IMR-90 (cell line): ENCODE results near the gene ELOVL1. TPM values are rescaled to one million over a fixed set of nuclear protein-coding genes. Genes with fewer than 3 reads are reported as not detected.

Experiments used
- microRNA-seq, 2 experiments: library from miRNA; stranded (forward) in 1 of 2; unstranded in 1 of 2; fragments of 10-50 nt in 1 of 2; fragments of <30 nt in 1 of 2; gene quantifications in 1 of 2; microRNA quantifications in 1 of 2; one replicate each; pipeline versions ENCODE3 to v1.1.0; 2013 to 2020; ENCODE audit not compliant: insufficient read depth in 1 of 2, insufficient read length in 1 of 2, unreplicated experiment in 1 of 2
- polyA plus RNA-seq, 3 experiments: library from polyadenylated mRNA; depleted of rRNA; stranded (reverse); fragments of >200 nt; gene quantifications; 2 replicates each; pipeline ENCODE4 v1.2.3, GENCODE V29; 2012; ENCODE audit warnings: low replicate concordance in 1 of 3
- total RNA-seq: library from RNA; depleted of rRNA; stranded (reverse); fragments of >200 nt; gene quantifications from 2 replicates; pipeline ENCODE4 v1.2.3, GENCODE V29; 2012; rRNA removed

The ELOVL1 gene
- total and polyA plus RNA-seq, 2 of the 4 experiments (the other 2 are of a cell fraction): 88.9 to 211 TPM

Small RNAs within 50 kb of the gene (microRNA-seq; reads per million reads assigned to microRNA genes)
- 2.9 reads per million for gene MIR6734 (ENCODE audit: unreplicated experiment)

Other genes starting within 250 kb of the ELOVL1 start
- 135 and 173 TPM in 2 replicates for gene EBNA1BP2, start 195.7 kb downstream of the ELOVL1 start, total RNA-seq
- gene EBNA1BP2, start 195.7 kb downstream of the ELOVL1 start, polyA plus RNA-seq (2012; rRNA removed): 79.0 and 82.8 TPM in 2 replicates
- gene CFAP57, start 195.7 kb downstream of the ELOVL1 start, total RNA-seq: 0.28 and 0.36 TPM in 2 replicates
- 0.19 and 0.29 TPM in 2 replicates for gene CFAP57, start 195.7 kb downstream of the ELOVL1 start, polyA plus RNA-seq (2012; rRNA removed)
- gene TMEM125, start 98.0 kb downstream of the ELOVL1 start, total RNA-seq: under 0.01 TPM in 1 of 2 replicates, not detected in the other
- 0.03 and 0.10 TPM in 2 replicates for gene TMEM125, start 98.0 kb downstream of the ELOVL1 start, polyA plus RNA-seq (2012; rRNA removed)
- gene C1orf210, start 82.4 kb downstream of the ELOVL1 start, total RNA-seq: not detected in 2 replicates
- not detected in 2 replicates for gene C1orf210, start 82.4 kb downstream of the ELOVL1 start, polyA plus RNA-seq (2012; rRNA removed)
- gene TIE1, start 67.0 kb downstream of the ELOVL1 start, total RNA-seq: 2.3 and 3.3 TPM in 2 replicates
- 7.5 and 8.5 TPM in 2 replicates for gene TIE1, start 67.0 kb downstream of the ELOVL1 start, polyA plus RNA-seq (2012; rRNA removed)
- not detected in 2 replicates for gene MPL, start 30.2 kb downstream of the ELOVL1 start, total RNA-seq
- 0.12 TPM in 1 of 2 replicates, not detected in the other for gene MPL, start 30.2 kb downstream of the ELOVL1 start, polyA plus RNA-seq (2012; rRNA removed)
- gene CDC20, start 9.0 kb downstream of the ELOVL1 start, total RNA-seq: 78.0 and 103 TPM in 2 replicates
- gene CDC20, start 9.0 kb downstream of the ELOVL1 start, polyA plus RNA-seq (2012; rRNA removed): 107 and 115 TPM in 2 replicates
- 114 and 120 TPM in 2 replicates for gene MED8, start 21.8 kb upstream of the ELOVL1 start, total RNA-seq
- 53.7 and 61.1 TPM in 2 replicates for gene MED8, start 21.8 kb upstream of the ELOVL1 start, polyA plus RNA-seq (2012; rRNA removed)
- 9.5 and 9.7 TPM in 2 replicates for gene SZT2, start 21.9 kb upstream of the ELOVL1 start, total RNA-seq
- 14.3 and 15.7 TPM in 2 replicates for gene SZT2, start 21.9 kb upstream of the ELOVL1 start, polyA plus RNA-seq (2012; rRNA removed)
- gene HYI, start 85.9 kb upstream of the ELOVL1 start, total RNA-seq: 21.5 and 25.0 TPM in 2 replicates
- 53.7 and 66.7 TPM in 2 replicates for gene HYI, start 85.9 kb upstream of the ELOVL1 start, polyA plus RNA-seq (2012; rRNA removed)
- 25.8 and 27.8 TPM in 2 replicates for gene PTPRF, start 162.9 kb upstream of the ELOVL1 start, total RNA-seq
- 92.3 and 103 TPM in 2 replicates for gene PTPRF, start 162.9 kb upstream of the ELOVL1 start, polyA plus RNA-seq (2012; rRNA removed)